ENCODE measurements around the gene CLSTN2. TPM values are rescaled to one million over a fixed set of nuclear protein-coding genes. Genes with fewer than 3 reads are reported as not detected.

Gene CLSTN2
- total and polyA plus RNA-seq, 2 of the 8 experiments (the other 6 are each of a cell fraction or from before 2014, with no cell fraction given) = 0.39 to 0.52 TPM

DNA sequence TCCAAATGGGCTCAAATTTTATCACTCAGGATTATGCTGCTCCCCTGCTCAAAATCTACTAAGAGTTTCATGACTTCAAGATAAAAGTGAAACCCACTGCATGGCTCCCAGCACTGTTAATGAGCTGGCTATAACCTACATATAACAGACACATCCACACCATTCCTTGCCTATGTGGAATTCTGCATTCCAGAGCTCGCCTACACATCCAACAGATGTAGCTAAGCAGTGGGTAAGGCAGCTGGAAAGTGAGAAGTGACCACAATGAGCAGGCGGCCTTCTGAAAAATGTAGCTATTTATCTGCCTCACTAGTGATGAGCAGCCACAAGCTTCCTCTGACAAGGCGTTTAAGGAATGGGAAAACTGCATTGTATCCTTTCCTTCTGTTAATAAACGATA is 650.8 kb downstream of the CLSTN2 start:
- no peak overlapping the region for H3K56ac ChIP-seq (replicated peaks; ENCODE audit: insufficient read length, low read depth, low read length)
- no peak overlapping the region for H2BK15ac ChIP-seq (ENCODE audit: low read length)
- H2BK120ac ChIP-seq (replicated peaks; ENCODE audit: low read depth, low read length) = no peak overlapping the region
- H4K20me1 ChIP-seq (replicated peaks in 1 of 2; ENCODE audit: control insufficient read depth in 1 of 2, insufficient read depth in 2 of 2, low read length in 2 of 2) = no peaks in the 10 kb centered on the region
- DNase-seq (ENCODE audit: low read depth in 1 of 2, low spot score in 2 of 2) (no peak), FAIRE-seq (no peak)
- H3K9ac ChIP-seq (replicated peaks in 1 of 4; ENCODE audit: extremely low read depth in 1 of 4, low read depth in 3 of 4, low read length in 3 of 4) = no peak overlapping the region
- no peak overlapping the region for H3K18ac ChIP-seq (ENCODE audit: extremely low read depth, low read length)
- no peaks in the 10 kb centered on the region for H3K79me1 ChIP-seq (ENCODE audit: low read depth, low read length)
- H3K36me3 ChIP-seq (ENCODE audit: control insufficient read depth in 2 of 4, insufficient read depth in 4 of 4, low read length in 3 of 4) = no peaks in the 10 kb centered on the region
- H3K4me2 ChIP-seq (ENCODE audit: insufficient read depth in 1 of 2, low read depth in 2 of 2, low read length in 2 of 2) = no peak overlapping the region
- H4K91ac ChIP-seq (replicated peaks; ENCODE audit: insufficient read length, low read length) = no peak overlapping the region
- H3K9me3 ChIP-seq (ENCODE audit: insufficient read depth in 2 of 2, low read depth in 1 of 2, low read length in 1 of 2) = no peaks in the 10 kb centered on the region
- ChIA-PET POLR2A (ENCODE audit: partially characterized antibody) (no interaction called here), CTCF (ENCODE audit: partially characterized antibody) (interaction anchor here (0.8 to 1.6 kb wide), 2 partner anchors 11 to 13 kb away, joined by 3 to 4 read pairs; no protein-coding TSS in a partner anchor)
- no peak overlapping the region for H2BK12ac ChIP-seq (ENCODE audit: low read depth, low read length)
- H3K27ac ChIP-seq (ENCODE audit: low read depth, low read length) = no peak overlapping the region
- no peaks in the 10 kb centered on the region for H3K79me2 ChIP-seq (ENCODE audit: control insufficient read depth in 1 of 2, insufficient read depth in 2 of 2, low read length in 2 of 2)
- H3K23ac ChIP-seq (ENCODE audit: insufficient read length) = no peak overlapping the region
- H3K23me2 ChIP-seq (ENCODE audit: low read depth, low read length) = no peaks in the 10 kb centered on the region
- no peak overlapping the region for H4K8ac ChIP-seq (ENCODE audit: extremely low read depth, insufficient read depth, low read length)
- H2AFZ ChIP-seq (ENCODE audit: low read length) = no peak overlapping the region
- H2BK20ac ChIP-seq (ENCODE audit: low read length) = no peak overlapping the region
- no peak overlapping the region for H3K4ac ChIP-seq (replicated peaks; ENCODE audit: insufficient read length, low read depth, low read length)
- TF ChIP-seq SIRT6 (IDR thresholded peaks at IDR 0.05; ENCODE audit: low read length) (no peak), SUZ12 (IDR thresholded peaks at IDR 0.05; ENCODE audit: low read length) (no peak), TAF1 (IDR thresholded peaks at IDR 0.05; ENCODE audit: low read depth, low read length) (no peak), KDM5A (IDR thresholded peaks at IDR 0.05; ENCODE audit: low read length) (no peak), TAF7 (optimal IDR thresholded peaks at IDR 0.05; ENCODE audit: borderline replicate concordance, low read depth, low read length) (no peak), HDAC2 (IDR thresholded peaks at IDR 0.05; ENCODE audit: borderline replicate concordance in 1 of 2, low read depth in 2 of 2, low read length in 2 of 2) (no peak), KDM4A (IDR thresholded peaks at IDR 0.05; ENCODE audit: low read depth, low read length, severe bottlenecking) (no peak), SP1 (IDR thresholded peaks at IDR 0.05; ENCODE audit: low read depth, low read length) (no peak), NANOG (IDR thresholded peaks at IDR 0.05; ENCODE audit: insufficient read depth, low read depth, low read length, poor library complexity, severe bottlenecking) (no peak)
- WGBS, 2 experiments (ENCODE audit: extremely low coverage in 1 of 2, insufficient coverage in 1 of 2, insufficient read length in 1 of 2, insufficient replicate concordance in 2 of 2, low coverage in 1 of 2, low lambda C conversion rate in 2 of 2, missing lambda C conversion rate in 1 of 2) = 79% methylated on average over 4 of the region's 4 CpGs; no CpG with 5 or more reads in 1 of the 2 experiments
- H3K14ac ChIP-seq (ENCODE audit: insufficient read length) = no peak overlapping the region
- no peaks in the 10 kb centered on the region for H3K27me3 ChIP-seq (replicated peaks in 1 of 4; ENCODE audit: control insufficient read depth in 3 of 4, extremely low read depth in 1 of 4, insufficient read depth in 3 of 4, low read length in 3 of 4)
- H4K5ac ChIP-seq (ENCODE audit: insufficient read length, low read depth, low read length) = no peak overlapping the region
- no peak overlapping the region for H2AK5ac ChIP-seq (ENCODE audit: low read depth, low read length)
- H3K4me1 ChIP-seq (replicated peaks in 1 of 4; ENCODE audit: control insufficient read depth in 3 of 4, insufficient read depth in 4 of 4, low read length in 3 of 4) = peaks cover 0 to 6% (median 5%) of the 10 kb centered on the region in 4 experiments; a peak in 3 of 7 replicates
- no peak overlapping the region for H2BK5ac ChIP-seq (ENCODE audit: low read depth, low read length)
- no peak overlapping the region for H3K4me3 ChIP-seq (ENCODE audit: extremely low read depth in 1 of 4, insufficient read depth in 2 of 4, low read depth in 3 of 4, low read length in 4 of 4)

Measured in H1 (cell line).